GM12878 (cell line): ENCODE measurements around the gene TRIM41. TPM values are rescaled to one million over a fixed set of nuclear protein-coding genes. Genes with fewer than 3 reads are reported as not detected.
A peak's percentile ranks its signal among the peaks of the same experiment; 100 is the strongest.

Experiments used
- ATF7 ChIP-seq: fragments of 450-650 bp; IDR thresholded peaks from 2 replicates; pipeline ENCODE4 v1.6.1; 2016; ENCODE audit warnings: low read depth, mild to moderate bottlenecking
- BCLAF1 ChIP-seq: fragments of 450-650 bp; IDR thresholded peaks from 2 replicates; pipeline ENCODE4 v1.6.1; 2017; ENCODE audit warnings: antibody characterized with exemption, mild to moderate bottlenecking, moderate library complexity
- CBFB ChIP-seq: IDR thresholded peaks from 2 replicates; pipeline ENCODE4 v1.6.1; 2016; ENCODE audit warnings: antibody characterized with exemption, low read depth
- CBX3 ChIP-seq: fragments of 200-600 bp; sonication (generic); IDR thresholded peaks from 2 replicates; pipeline ENCODE4 v1.6.1; 2016; ENCODE audit warnings: low read depth, borderline replicate concordance
- CEBPB ChIP-seq, 2 experiments: fragments of 150-350 bp in 1 of 2; IDR thresholded peaks; 2 replicates each; pipeline ENCODE4 v1.6.1; 2012 to 2014; ENCODE audit warnings: low read depth in 2 of 2, low read length in 2 of 2, borderline replicate concordance in 1 of 2, inconsistent platforms in 1 of 2
- CHD2 ChIP-seq: IDR thresholded peaks from 2 replicates; pipeline ENCODE4 v1.6.1; 2011; ENCODE audit warnings: low read depth, low read length, improper control_type of control experiment, borderline replicate concordance
- CHD4 ChIP-seq: fragments of 200-600 bp; sonication (generic); IDR thresholded peaks from 2 replicates; pipeline ENCODE4 v1.6.1; 2016; ENCODE audit warnings: mild to moderate bottlenecking
- E2F4 ChIP-seq: IDR thresholded peaks from 2 replicates; pipeline ENCODE4 v1.6.1; 2012; ENCODE audit warnings: low read depth, low read length, improper control_type of control experiment
- E2F8 ChIP-seq: fragments of 450-650 bp; IDR thresholded peaks from 2 replicates; pipeline ENCODE4 v1.6.1; 2018; ENCODE audit warnings: mild to moderate bottlenecking, low read depth, moderate library complexity; ENCODE audit not compliant: partially characterized antibody
- ELK1 ChIP-seq: IDR thresholded peaks from 2 replicates; pipeline ENCODE4 v1.6.1; 2012; ENCODE audit warnings: low read depth, low read length, improper control_type of control experiment
- ESRRA ChIP-seq: IDR thresholded peaks from 2 replicates; pipeline ENCODE4 v1.6.1; 2012; ENCODE audit warnings: mild to moderate bottlenecking, low read length, improper control_type of control experiment
- ETV6 ChIP-seq, 2 experiments: fragments of 450-650 bp in 1 of 2; IDR thresholded peaks in 1 of 2; conservative IDR thresholded peaks in 1 of 2; 2 replicates each; pipeline ENCODE4 v1.6.1; 2014; ENCODE audit warnings: antibody characterized with exemption in 1 of 2, borderline replicate concordance in 1 of 2, low read depth in 1 of 2, mild to moderate bottlenecking in 1 of 2, moderate library complexity in 1 of 2
- HDAC6 ChIP-seq: fragments of 200-600 bp; sonication (generic); IDR thresholded peaks from one replicate; pipeline ENCODE4 v1.8.0; 2017; ENCODE audit warnings: antibody characterized with exemption; ENCODE audit not compliant: unreplicated experiment
- MEF2B ChIP-seq: fragments of 450-650 bp; IDR thresholded peaks from 2 replicates; pipeline ENCODE4 v1.6.1; 2018; ENCODE audit warnings: mild to moderate bottlenecking, moderate library complexity; ENCODE audit not compliant: partially characterized antibody, poor library complexity, severe bottlenecking
- POLR2AphosphoS2 ChIP-seq: IDR thresholded peaks from 2 replicates; pipeline ENCODE4 v1.6.1; 2011; ENCODE audit warnings: low read depth, mild to moderate bottlenecking, low read length, improper control_type of control experiment, moderate library complexity
- RBBP5 ChIP-seq: fragments of 200-600 bp; sonication (generic); conservative IDR thresholded peaks from 2 replicates; pipeline ENCODE4 v1.6.1; 2016
- SIX5 ChIP-seq: IDR thresholded peaks from 2 replicates; pipeline ENCODE4 v1.6.1; 2011; ENCODE audit warnings: mild to moderate bottlenecking, low read depth, low read length, moderate library complexity; ENCODE audit not compliant: severe bottlenecking
- SP1 ChIP-seq: IDR thresholded peaks from one replicate; pipeline ENCODE4 v1.6.1; 2011; ENCODE audit warnings: low read depth, low read length
- SREBF1 ChIP-seq: IDR thresholded peaks from 2 replicates; pipeline ENCODE4 v1.6.1; 2012; ENCODE audit warnings: mild to moderate bottlenecking, low read length
- SUPT20H ChIP-seq: IDR thresholded peaks from 2 replicates; pipeline ENCODE4 v1.6.1; 2011; ENCODE audit warnings: low read depth, mild to moderate bottlenecking, low read length, moderate library complexity, borderline replicate concordance; ENCODE audit not compliant: control insufficient read depth
- TBL1XR1 ChIP-seq: IDR thresholded peaks from 2 replicates; pipeline ENCODE4 v1.6.1; 2012; ENCODE audit warnings: low read depth, low read length, improper control_type of control experiment
- ZNF217 ChIP-seq: fragments of 450-650 bp; IDR thresholded peaks from 2 replicates; pipeline ENCODE4 v1.6.1; 2017; ENCODE audit warnings: antibody characterized with exemption, mild to moderate bottlenecking
- polyA plus RNA-seq, 11 experiments: library from polyadenylated mRNA; depleted of rRNA in 4 of 11; unstranded in 6 of 11; stranded (reverse) in 5 of 11; fragments of >200 nt; fragmentation: Nextera tagmentation in 4 of 11; fragmentation: Illumina TruSeq in 1 of 11; extraction: Ambion mirVana in 4 of 11; extraction: Trizol in 1 of 11; gene quantifications; 1 replicate in 1 of 11; 2 replicates in 10 of 11; pipeline versions ENCODE4 v1.2.1 to v1.2.3, GENCODE V29; 2011 to 2016; ENCODE audit warnings: inconsistent platforms in 2 of 11, missing spikeins in 2 of 11, low read depth in 1 of 11
- total RNA-seq, 4 experiments: library from RNA; depleted of rRNA in 3 of 4; stranded (reverse); fragments of >200 nt in 3 of 4; fragmentation: Illumina TruSeq in 1 of 4; extraction: Trizol in 1 of 4; gene quantifications; 2 replicates each; pipeline versions ENCODE4 v1.2.1 to v1.2.3, GENCODE V29; 2013 to 2021

The TRIM41 gene
- total and polyA plus RNA-seq, 10 of the 15 experiments (the other 5 are each of a cell fraction or from before 2014, with no cell fraction given), result 1.0 to 28.9 (median 10.6) TPM

GRCh38 chr5:181188700-181189362 lies 34.2 kb upstream of the TRIM41 start (continued):
- peak; percentile 21; the same call in 1 of the 2 replicates for TF ChIP-seq ELK1
- no peak for TF ChIP-seq E2F8
- TF ChIP-seq CBFB, result no peak; the same call in 1 of the 2 replicates
- TF ChIP-seq E2F4, result no peak
- no peak for TF ChIP-seq HDAC6
- no peak for TF ChIP-seq CHD4
- no peak for TF ChIP-seq ATF7
- peak; percentile 90 for TF ChIP-seq TBL1XR1
- no peak for TF ChIP-seq BCLAF1
- TF ChIP-seq SIX5, result no peak
- TF ChIP-seq CEBPB (IDR thresholded peaks at IDR 0.05; ENCODE audit: borderline replicate concordance in 1 of 2, low read depth in 2 of 2, low read length in 2 of 2), result no peak
- TF ChIP-seq MEF2B, result peak; percentile 1
- TF ChIP-seq SP1, result no peak
- TF ChIP-seq CBX3, result no peak
- no peak for TF ChIP-seq SREBF1
- TF ChIP-seq ZNF217, result no peak
- TF ChIP-seq SUPT20H, result no peak
- no peak for TF ChIP-seq POLR2AphosphoS2
- TF ChIP-seq ESRRA, result 0 out of 2 replicates have a peak, but pooled peaks have one; percentile 51
- no peak for TF ChIP-seq RBBP5
- TF ChIP-seq ETV6 (conservative IDR thresholded peaks at IDR 0.05 in 1 of 2, IDR thresholded peaks at IDR 0.05 in 1 of 2; ENCODE audit: borderline replicate concordance in 1 of 2, low read depth in 1 of 2), result peak in 1 of 2 experiments; percentile 27; a peak in 1 of 4 replicates
- TF ChIP-seq CHD2, result no peak
